NT2/D1 (cell line): Measurements from ENCODE around the gene ANTKMT.
A peak's percentile ranks its signal among the peaks of the same experiment; 100 is the strongest.

Experiments
- DNase-seq: peaks from one replicate; pipeline ENCODE4 v3.0.0-alpha.2; 2011; ENCODE audit warnings: low read depth, low spot score
- H3K27me3 ChIP-seq: 2 replicates; pipeline ENCODE4 v1.6.0; 2011; ENCODE audit warnings: mild to moderate bottlenecking; ENCODE audit not compliant: insufficient read length, insufficient read depth
- H3K36me3 ChIP-seq: 2 replicates; pipeline ENCODE4 v1.6.1; 2011; ENCODE audit warnings: mild to moderate bottlenecking, low read length, mixed read lengths; ENCODE audit not compliant: insufficient read depth, insufficient read length
- H3K4me1 ChIP-seq: 2 replicates; pipeline ENCODE4 v1.5.1; 2011; ENCODE audit not compliant: insufficient read depth, insufficient read length
- H3K4me3 ChIP-seq: 2 replicates; pipeline ENCODE4 v1.5.1; 2011; ENCODE audit warnings: low read depth; ENCODE audit not compliant: insufficient read length
- H3K9ac ChIP-seq: 2 replicates; pipeline ENCODE4 v1.6.0; 2011; ENCODE audit warnings: low read depth; ENCODE audit not compliant: insufficient read length
- H3K9me3 ChIP-seq: 2 replicates; pipeline ENCODE4 v1.5.1; 2011; ENCODE audit warnings: mild to moderate bottlenecking, low read length; ENCODE audit not compliant: insufficient read depth
- SUZ12 ChIP-seq: IDR thresholded peaks from 2 replicates; pipeline ENCODE4 v1.6.1; 2011; ENCODE audit not compliant: insufficient read length, insufficient read depth; ENCODE audit errors: extremely low read depth
- YY1 ChIP-seq: IDR thresholded peaks from 2 replicates; pipeline ENCODE4 v1.6.1; 2011; ENCODE audit not compliant: insufficient read length, insufficient read depth
- ZNF274 ChIP-seq: IDR thresholded peaks from 2 replicates; pipeline ENCODE4 v1.6.1; 2011; ENCODE audit warnings: mild to moderate bottlenecking, low read depth, low read length

Gene ANTKMT

GRCh38 chr16:759110-759910 lies 38.4 kb downstream of the ANTKMT start:
- TF ChIP-seq ZNF274, result no peak
- no peak for TF ChIP-seq YY1
- no peak for TF ChIP-seq SUZ12
- Histone ChIP-seq H3K9ac (no peak overlapping the region), H3K27me3 (no peaks in the 10 kb centered on the region), H3K36me3 (no peaks in the 10 kb centered on the region), H3K9me3 (no peaks in the 10 kb centered on the region), H3K4me1 (peaks cover 23% of the 10 kb centered on the region), H3K4me3 (no peak overlapping the region)
- DNase-seq, result no peak

- Histone ChIP-seq H3K4me3 (no peak overlapping the region), H3K9ac (peak overlapping the region; percentile 45), H3K27me3 (no peaks in the 10 kb centered on the region), H3K9me3 (no peaks in the 10 kb centered on the region), H3K36me3 (no peaks in the 10 kb centered on the region), H3K4me1 (peaks cover 23% of the 10 kb centered on the region)
- no peak for DNase-seq
- no peak for TF ChIP-seq SUZ12
- TF ChIP-seq YY1, result no peak
- TF ChIP-seq ZNF274, result no peak
These were observed 39.1 kb downstream of the ANTKMT start for GRCh38 chr16:760065-760464.

- no peak for TF ChIP-seq YY1
- TF ChIP-seq SUZ12, result no peak
- TF ChIP-seq ZNF274, result no peak
- H3K27me3 ChIP-seq, result no peaks in the 10 kb centered on the region
- H3K4me3 ChIP-seq, result no peak within 1 kb of the TSS
- H3K36me3 ChIP-seq, result no peaks in the 10 kb centered on the region
- peaks cover 23% of the 10 kb centered on the region for H3K4me1 ChIP-seq
- DNase-seq, result no peak
- no peaks in the 10 kb centered on the region for H3K9me3 ChIP-seq
- peak within 1 kb of the TSS; percentile 45 for H3K9ac ChIP-seq
These were observed 39.8 kb downstream of the ANTKMT start, which contains the start of gene MSLN for GRCh38 chr16:760545-761343. Gene MSLN, plus strand, starts transcription at chr16:760734. Its CDS starts 1,947 bp downstream, at chr16:762681.

- Histone ChIP-seq H3K27me3 (no peaks in the 10 kb centered on the region), H3K9ac (no peak overlapping the region)
These were observed 40.9 kb downstream of the ANTKMT start for GRCh38 chr16:761625-762513.

GRCh38 chr16:762595-763268 lies 41.8 kb downstream of the ANTKMT start:
- H3K9ac ChIP-seq, result no peak overlapping the region
- no peak for DNase-seq
- H3K27me3 ChIP-seq, result no peaks in the 10 kb centered on the region
- no peaks in the 10 kb centered on the region for H3K9me3 ChIP-seq
- TF ChIP-seq YY1 (no peak), ZNF274 (no peak), SUZ12 (no peak)
- peaks cover 27% of the 10 kb centered on the region for H3K4me1 ChIP-seq
- H3K36me3 ChIP-seq, result no peaks in the 10 kb centered on the region
- no peak overlapping the region for H3K4me3 ChIP-seq

More at GRCh38 chr16:761625-762513, 40.9 kb downstream of the ANTKMT start:
- TF ChIP-seq SUZ12 (no peak), YY1 (no peak), ZNF274 (no peak)
- H3K9me3 ChIP-seq, result no peaks in the 10 kb centered on the region
- H3K4me3 ChIP-seq, result no peak overlapping the region
- H3K4me1 ChIP-seq, result peaks cover 25% of the 10 kb centered on the region
- H3K36me3 ChIP-seq, result no peaks in the 10 kb centered on the region
- no peak for DNase-seq

- TF ChIP-seq SUZ12, result no peak
- Histone ChIP-seq H3K9ac (no peak overlapping the region), H3K9me3 (no peaks in the 10 kb centered on the region), H3K4me1 (peaks cover 32% of the 10 kb centered on the region), H3K36me3 (no peaks in the 10 kb centered on the region), H3K4me3 (no peak overlapping the region), H3K27me3 (no peaks in the 10 kb centered on the region)
- no peak for DNase-seq
These were observed 42.6 kb downstream of the ANTKMT start for GRCh38 chr16:763369-764183.
